Measurements from ENCODE around the gene GPATCH1. TPM values are rescaled to one million over a fixed set of nuclear protein-coding genes. Genes with fewer than 3 reads are reported as not detected.
"Not testable (repeated sequence)": the region's sequence is repeated elsewhere in the genome, so short reads cannot be mapped to it uniquely, and the experiment has no call there.

GPATCH1 gene
- polyA plus RNA-seq (2013, experiment 1 of 2; ENCODE audit: insufficient read length) = 5.3 TPM
- 5.5 TPM for polyA plus RNA-seq (2013, experiment 2 of 2; ENCODE audit: insufficient read length)

DNA sequence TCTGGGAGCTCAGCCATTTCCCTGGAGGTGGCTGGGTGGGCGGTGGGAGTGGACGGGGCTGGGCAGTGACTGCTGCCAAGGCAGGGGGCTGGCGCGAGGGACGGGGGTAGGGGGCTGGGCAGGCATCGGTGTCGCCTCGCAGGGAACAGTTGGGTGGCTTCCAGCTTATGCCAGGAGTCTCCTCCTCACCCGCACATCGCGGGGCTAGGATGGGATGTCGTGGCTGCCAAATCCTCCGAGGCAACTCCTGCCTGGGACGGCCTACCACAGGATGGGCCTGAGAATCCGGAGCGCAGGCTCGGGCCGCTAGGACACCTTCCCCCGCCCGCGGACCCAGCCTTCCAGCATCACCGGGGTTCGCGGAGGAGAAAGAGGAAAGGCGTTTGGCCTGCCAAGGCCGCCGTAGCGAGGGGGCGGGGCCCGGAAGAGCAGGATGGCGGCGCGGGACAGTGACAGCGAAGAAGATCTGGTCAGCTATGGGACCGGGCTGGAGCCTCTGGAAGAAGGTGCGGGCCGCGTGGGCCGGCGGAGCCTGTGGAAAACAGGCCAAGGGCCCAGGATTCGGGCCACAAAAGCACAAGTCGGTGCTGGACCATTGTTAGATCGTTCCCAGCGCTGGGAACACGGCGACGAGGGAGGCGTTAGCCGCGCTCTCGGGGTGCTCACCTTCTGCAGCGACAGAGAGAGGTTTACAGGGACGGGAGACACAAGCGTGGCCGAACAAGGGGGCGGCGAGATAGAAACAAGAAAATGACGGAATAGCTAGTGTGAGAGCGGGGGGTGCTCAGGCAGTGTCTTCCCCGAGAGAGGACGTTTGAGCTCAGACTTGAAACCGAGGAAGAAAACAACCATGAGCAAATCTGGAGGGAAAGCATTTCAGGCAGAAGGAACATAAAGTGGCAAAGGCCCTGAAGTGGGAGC, at the start of gene GPATCH1:
Gene GPATCH1 (plus strand): TSS at position 421 of the 921 bp plus-strand sequence. CDS start 13 bp downstream, at position 434.
- DNase-seq = peak; percentile 83

DNA sequence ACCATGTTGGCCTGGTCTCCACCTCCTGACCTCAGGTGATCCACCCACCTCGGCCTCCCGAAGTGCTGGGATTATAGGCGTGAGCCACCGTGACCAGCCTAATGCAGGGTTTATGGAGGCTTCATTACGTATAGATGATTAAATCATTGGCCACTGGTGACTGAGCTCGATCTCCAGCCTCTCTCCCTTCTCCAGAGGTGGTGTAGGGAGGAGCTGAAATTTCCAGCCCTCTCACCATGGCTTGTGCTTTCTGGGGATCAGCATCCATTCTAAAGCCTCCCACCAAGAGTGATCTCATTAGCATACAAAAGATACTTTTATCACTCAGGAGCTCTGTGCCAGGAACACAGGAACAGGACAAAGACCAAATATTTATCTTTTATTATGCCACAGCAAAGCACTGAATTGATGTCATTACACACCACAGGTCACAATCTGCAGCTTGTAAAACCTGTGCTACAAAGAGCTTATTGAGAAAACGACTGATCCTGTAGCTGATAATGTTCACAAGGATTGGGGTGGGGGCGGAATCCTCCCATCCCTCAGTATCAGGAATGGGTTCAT, 48.7 kb upstream of the GPATCH1 start:
- DNase-seq = no peak

- DNase-seq = no peak
Measured at GRCh38 chr19:33035461-33035860, 45.5 kb upstream of the GPATCH1 start.

GRCh38 chr19:33036370-33037167, 44.4 kb upstream of the GPATCH1 start:
- DNase-seq = not testable (repeated sequence)

GRCh38 chr19:33037168-33038025, 43.6 kb upstream of the GPATCH1 start:
- DNase-seq = not testable (repeated sequence)

DNA sequence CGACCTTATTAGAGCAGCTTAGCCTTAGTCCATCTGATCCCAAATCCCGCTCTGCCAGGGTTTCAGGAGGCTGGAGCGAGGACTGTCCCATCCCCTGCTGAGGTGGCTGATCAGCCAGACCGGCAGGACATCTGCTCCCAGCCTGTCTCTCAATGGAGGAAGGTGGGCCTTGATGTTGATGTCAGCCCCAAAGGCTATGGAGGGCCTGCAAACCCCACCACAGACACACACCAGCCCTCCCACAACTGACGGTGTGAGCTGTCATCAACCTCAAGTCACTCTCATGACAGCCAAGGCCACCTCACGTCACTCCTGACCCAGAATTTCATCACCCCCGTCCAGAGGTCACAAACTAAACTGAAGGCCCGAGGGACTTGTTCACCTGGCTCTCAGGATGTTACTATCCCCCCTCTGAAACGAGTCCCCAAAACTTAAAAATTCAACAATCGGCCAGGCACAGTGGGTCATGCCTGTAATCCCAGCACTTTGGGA, 41.8 kb upstream of the GPATCH1 start:
- DNase-seq = no peak

GRCh38 chr19:33039815-33040214, 41.2 kb upstream of the GPATCH1 start:
- DNase-seq = no peak

- DNase-seq = no peak
Measured at GRCh38 chr19:33040994-33041827, 39.8 kb upstream of the GPATCH1 start.

DNA sequence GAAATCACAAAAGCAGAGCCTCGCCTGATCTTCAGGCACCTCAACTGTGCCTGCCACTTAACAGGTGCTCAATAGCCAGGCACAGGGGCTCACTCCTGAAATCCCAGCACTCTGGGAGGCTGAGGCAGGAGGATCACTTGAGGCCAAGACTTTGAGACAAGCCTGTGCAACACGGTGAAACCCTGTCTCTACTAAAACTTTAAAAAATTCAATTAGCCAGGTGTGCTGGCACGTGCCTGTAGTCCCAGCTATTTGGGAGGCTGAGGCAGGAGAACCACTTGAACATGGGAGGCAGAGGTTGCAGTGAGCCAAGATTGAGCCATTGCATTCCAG, 39.2 kb upstream of the GPATCH1 start:
- DNase-seq = not testable (repeated sequence)

GRCh38 chr19:33047422-33047821, 33.6 kb upstream of the GPATCH1 start:
- no peak for DNase-seq

- no peak for DNase-seq
Measured at GRCh38 chr19:33048806-33049676, 31.9 kb upstream of the GPATCH1 start.

DNA sequence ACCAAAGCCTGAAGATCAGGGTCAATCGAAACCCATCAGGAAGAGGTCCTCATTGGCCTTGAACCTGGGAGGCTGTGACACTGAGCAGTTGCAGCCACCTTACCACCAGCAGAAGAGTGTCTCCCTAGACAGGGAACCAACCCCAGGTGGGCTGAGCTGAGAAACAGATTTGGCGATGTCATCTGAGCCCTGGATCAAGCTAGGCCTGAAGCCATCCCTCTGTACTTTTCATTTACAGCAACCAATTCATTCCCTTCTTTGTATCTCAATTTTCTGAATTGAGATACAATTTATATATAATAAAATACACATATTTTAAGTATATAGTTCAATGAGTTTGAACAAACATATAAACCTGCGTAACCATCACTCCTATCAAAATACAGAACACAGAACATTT, 30.9 kb upstream of the GPATCH1 start:
- DNase-seq = no peak

- no peak for DNase-seq
Measured at GRCh38 chr19:33052352-33052972, 28.5 kb upstream of the GPATCH1 start.

DNA sequence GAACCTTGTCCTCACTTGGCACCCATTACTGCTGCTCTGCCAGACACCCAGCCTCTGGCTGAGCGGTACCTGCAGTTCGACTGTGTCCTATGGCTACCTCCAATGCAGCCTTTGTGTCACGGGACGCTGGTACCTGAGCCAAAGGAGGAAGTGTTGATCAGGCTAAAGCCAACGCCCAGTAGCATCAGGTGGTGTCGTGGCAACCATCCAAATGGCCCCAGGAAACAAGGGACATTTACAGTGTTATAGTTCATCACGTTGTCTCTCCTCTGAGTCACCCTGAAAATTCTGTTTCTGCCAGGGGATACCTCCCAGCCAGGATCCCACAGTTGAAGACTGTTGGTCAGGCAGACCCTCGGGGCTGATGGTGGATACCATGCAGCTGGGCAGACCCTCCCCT, 26.4 kb upstream of the GPATCH1 start:
- no peak for DNase-seq

DNA sequence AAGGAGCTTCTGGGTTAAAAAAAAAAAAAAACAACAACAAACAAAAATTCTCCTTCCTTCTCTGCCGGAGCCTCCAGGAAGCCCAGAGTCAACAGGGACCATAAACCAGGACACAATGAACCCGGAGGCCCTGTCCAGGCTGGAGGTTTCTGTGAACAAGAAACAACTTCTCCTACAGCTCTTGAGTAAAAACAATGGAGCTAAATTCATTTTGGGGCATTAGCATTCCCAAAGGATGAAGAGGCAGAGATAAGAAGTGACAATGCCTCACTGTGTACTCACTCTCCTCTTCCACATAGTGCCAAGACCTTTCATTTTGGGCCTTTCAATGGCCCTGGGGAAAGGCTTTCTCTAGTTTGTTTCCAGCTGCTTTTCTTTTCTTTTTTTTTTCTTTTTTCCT, 25.3 kb upstream of the GPATCH1 start:
- no peak for DNase-seq

GRCh38 chr19:33060586-33060985, 20.4 kb upstream of the GPATCH1 start:
- no peak for DNase-seq

GRCh38 chr19:33062902-33063301, 18.1 kb upstream of the GPATCH1 start:
- no peak for DNase-seq

- DNase-seq = no peak
Measured at GRCh38 chr19:33063356-33063752, 17.6 kb upstream of the GPATCH1 start.

GRCh38 chr19:33063753-33064457, 17.1 kb upstream of the GPATCH1 start:
- no peak for DNase-seq

Measured in fibroblast of skin of abdomen (primary cell).